A673 (cell line): ENCODE measurements around the gene CXXC1.

Source experiments
- EZH2 ChIP-seq: fragments of 200-600 bp; sonication (generic); IDR thresholded peaks from 2 replicates; pipeline ENCODE4 v1.6.1; 2017; ENCODE audit warnings: borderline replicate concordance, low read depth, mild to moderate bottlenecking, mixed read lengths, antibody characterized with exemption, low read length; ENCODE audit not compliant: poor library complexity, severe bottlenecking
- TF ChIP-seq, protein P1 (sequence below): fragments of 300-800, 200-600 bp; sonication (generic); conservative IDR thresholded peaks from 2 replicates; pipeline ENCODE4 v1.5.1; 2017; ENCODE audit warnings: low read depth, mild to moderate bottlenecking, antibody characterized with exemption, low read length, moderate library complexity, mixed read lengths

DNA sequence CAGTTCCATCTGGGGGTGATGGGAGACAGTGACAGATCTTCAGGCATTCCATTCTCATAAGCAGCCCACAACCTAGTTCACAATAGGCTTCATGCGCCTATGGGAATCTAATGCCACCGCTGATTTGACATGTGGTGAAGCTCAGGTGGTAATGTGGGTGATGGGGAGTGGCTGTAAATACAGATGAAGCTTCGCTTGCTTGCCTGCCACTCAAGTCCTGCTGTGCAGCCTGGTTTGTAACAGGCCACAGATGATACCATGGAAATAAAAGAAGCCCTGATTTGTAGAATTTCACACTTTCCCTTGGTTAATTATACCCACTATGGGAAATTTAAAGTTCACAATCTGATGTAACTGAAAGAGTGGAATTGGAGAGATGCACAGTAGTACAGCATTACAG, 40.5 kb upstream of the CXXC1 start:
- TF ChIP-seq, protein P1, sequence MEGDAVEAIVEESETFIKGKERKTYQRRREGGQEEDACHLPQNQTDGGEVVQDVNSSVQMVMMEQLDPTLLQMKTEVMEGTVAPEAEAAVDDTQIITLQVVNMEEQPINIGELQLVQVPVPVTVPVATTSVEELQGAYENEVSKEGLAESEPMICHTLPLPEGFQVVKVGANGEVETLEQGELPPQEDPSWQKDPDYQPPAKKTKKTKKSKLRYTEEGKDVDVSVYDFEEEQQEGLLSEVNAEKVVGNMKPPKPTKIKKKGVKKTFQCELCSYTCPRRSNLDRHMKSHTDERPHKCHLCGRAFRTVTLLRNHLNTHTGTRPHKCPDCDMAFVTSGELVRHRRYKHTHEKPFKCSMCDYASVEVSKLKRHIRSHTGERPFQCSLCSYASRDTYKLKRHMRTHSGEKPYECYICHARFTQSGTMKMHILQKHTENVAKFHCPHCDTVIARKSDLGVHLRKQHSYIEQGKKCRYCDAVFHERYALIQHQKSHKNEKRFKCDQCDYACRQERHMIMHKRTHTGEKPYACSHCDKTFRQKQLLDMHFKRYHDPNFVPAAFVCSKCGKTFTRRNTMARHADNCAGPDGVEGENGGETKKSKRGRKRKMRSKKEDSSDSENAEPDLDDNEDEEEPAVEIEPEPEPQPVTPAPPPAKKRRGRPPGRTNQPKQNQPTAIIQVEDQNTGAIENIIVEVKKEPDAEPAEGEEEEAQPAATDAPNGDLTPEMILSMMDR, result no peak
- no peak for TF ChIP-seq EZH2
